Measurements from ENCODE around the gene MOSMO. TPM values are rescaled to one million over a fixed set of nuclear protein-coding genes. Genes with fewer than 3 reads are reported as not detected.
"Not testable (repeated sequence)": the region's sequence is repeated elsewhere in the genome, so short reads cannot be mapped to it uniquely, and the experiment has no call there.

The MOSMO gene
- total and polyA plus RNA-seq, 11 donors: 8.7 to 15.0 (median 11.7) TPM

GRCh38 chr16:21997697-21998480, 10.0 kb upstream of the MOSMO start:
- DNase-seq (no peak), ATAC-seq (no peak)
- Histone ChIP-seq H3K36me3 (no peaks in the 10 kb centered on the region), H3K27me3 (no peaks in the 10 kb centered on the region), H3K27ac (peak overlapping the region; percentile 13 to 68 (median 52)), H3K4me3 (no peak overlapping the region), H3K4me1 (peaks cover 0 to 28% (median 10%) of the 10 kb centered on the region in 12 donors), H3K9me3 (no peaks in the 10 kb centered on the region)
- 70 to 87% (median 81%) methylated on average over 7 of the region's 7 CpGs for WGBS, 4 donors
- TF ChIP-seq POLR2A (IDR thresholded peaks at IDR 0.05) (no peak), CTCF (IDR thresholded peaks at IDR 0.05) (no peak)
- intact Hi-C loops (cut with DNase I): loop anchor here in 2 of 10 donors (5.0 kb wide), 2 partner anchors 46 to 189 kb away; partner anchors contain the start of gene UQCRC2 (in 1 of the 2)

DNA sequence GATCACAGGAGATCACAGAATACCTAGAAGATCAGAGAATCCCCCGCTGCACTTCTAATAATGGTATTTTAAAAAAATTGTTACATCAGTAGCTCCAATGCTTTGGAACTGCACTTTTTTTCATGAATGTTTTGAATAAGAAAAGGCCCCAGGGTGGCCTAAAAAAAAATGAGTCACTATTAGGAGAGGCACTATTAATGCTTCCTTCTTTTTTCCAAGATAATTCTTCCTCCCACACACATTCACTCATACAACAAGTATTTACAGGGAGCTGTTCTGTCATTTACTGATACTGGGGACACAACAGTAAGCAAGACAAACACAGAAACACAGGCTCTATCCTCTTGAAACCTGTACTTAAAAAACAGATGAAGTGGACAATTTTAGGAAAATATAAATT, 6.3 kb upstream of the MOSMO start:
- H3K9me3 ChIP-seq: no peaks in the 10 kb centered on the region
- TF ChIP-seq POLR2A (IDR thresholded peaks at IDR 0.05) (no peak), CTCF (IDR thresholded peaks at IDR 0.05) (no peak)
- no peak overlapping the region for H3K27ac ChIP-seq
- no peaks in the 10 kb centered on the region for H3K36me3 ChIP-seq
- H3K4me3 ChIP-seq: no peak overlapping the region
- H3K4me1 ChIP-seq: peaks cover 0 to 32% (median 10%) of the 10 kb centered on the region in 12 donors
- intact Hi-C loops (cut with DNase I): loop anchor here (1.0 to 10.0 kb wide), 14 partner anchors 75 to 303 kb away; partner anchors contain the start of gene POLR3E (in 6 of the 10)
- no peaks in the 10 kb centered on the region for H3K27me3 ChIP-seq
- WGBS, 4 donors: 67 to 73% (median 71%) methylated on average over 1 of the region's 1 CpG
- DNase-seq (no peak), ATAC-seq (peak in 1 of 4 donors; percentile 57)

- WGBS, 4 donors: 94 to 100% (median 99%) methylated on average over 1 of the region's 1 CpG
- H3K27me3 ChIP-seq, DNase-seq, H3K9me3 ChIP-seq, H3K4me3 ChIP-seq, H3K36me3 ChIP-seq, H3K27ac ChIP-seq, ATAC-seq: not testable (repeated sequence)
- intact Hi-C loops (cut with DNase I): loop anchor here (1.0 to 10.0 kb wide), 11 partner anchors 75 to 303 kb away; partner anchors contain the start of gene POLR3E (in 6 of the 10)
- H3K4me1 ChIP-seq: peaks cover 0 to 34% (median 13%) of the 10 kb centered on the region in 12 donors
These were observed 5.9 kb upstream of the MOSMO start for GRCh38 chr16:22002047-22002446.

DNA sequence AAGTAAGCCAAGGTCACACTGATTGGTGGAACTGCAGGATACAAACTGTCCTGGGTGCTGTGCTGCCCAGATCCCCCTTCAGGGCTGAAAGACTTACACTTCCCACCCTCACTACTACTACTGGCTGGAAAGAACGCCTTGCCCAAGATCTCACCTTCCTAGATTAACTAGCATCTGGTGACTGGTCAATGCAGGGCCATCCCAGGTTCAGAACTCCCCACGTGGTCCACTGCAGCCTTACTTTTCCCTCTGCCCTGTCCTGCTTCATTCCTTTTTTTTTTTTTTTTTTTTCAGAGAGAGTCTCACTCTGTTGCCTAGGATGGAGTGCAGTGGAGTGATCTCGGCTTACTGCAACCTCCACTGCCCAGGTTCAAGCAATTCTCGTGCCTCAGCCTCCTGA, 4.7 kb upstream of the MOSMO start:
- H3K4me3 ChIP-seq: no peak overlapping the region
- TF ChIP-seq CTCF (IDR thresholded peaks at IDR 0.05) (no peak), POLR2A (IDR thresholded peaks at IDR 0.05) (no peak)
- DNase-seq (no peak), ATAC-seq (no peak)
- H3K4me1 ChIP-seq: peaks cover 0 to 26% (median 12%) of the 10 kb centered on the region in 12 donors
- intact Hi-C loops (cut with DNase I): loop anchor here (2.0 to 10.0 kb wide), 10 partner anchors 74 to 302 kb away; partner anchors contain the start of gene POLR3E (in 6 of the 10)
- no peaks in the 10 kb centered on the region for H3K9me3 ChIP-seq
- no peak overlapping the region for H3K27ac ChIP-seq
- no peaks in the 10 kb centered on the region for H3K36me3 ChIP-seq
- H3K27me3 ChIP-seq: no peaks in the 10 kb centered on the region
- WGBS, 4 donors: 85 to 90% (median 89%) methylated on average over 4 of the region's 4 CpGs

All from heart left ventricle (tissue), 16 donors.